HG03354 (cell line): Measurements from ENCODE around the gene ZBTB2.
"Not testable (repeated sequence)": the region's sequence is repeated elsewhere in the genome, so short reads cannot be mapped to it uniquely, and the experiment has no call there.

Source experiments
- ATAC-seq: cut with Tn5 transposase; IDR thresholded peaks from one replicate; pipeline ENCODE4 v1.9.1; 2021; ENCODE audit warnings: mild to moderate bottlenecking; ENCODE audit not compliant: unreplicated experiment, poor library complexity, severe bottlenecking

ZBTB2 gene

GRCh38 chr6:151408858-151409257, 17.5 kb upstream of the ZBTB2 start:
- ATAC-seq, result no peak

GRCh38 chr6:151403919-151404308, 12.6 kb upstream of the ZBTB2 start:
- ATAC-seq, result no peak

- ATAC-seq, result no peak
Observed at GRCh38 chr6:151402228-151402627, 10.9 kb upstream of the ZBTB2 start.

- ATAC-seq, result no peak
Observed at GRCh38 chr6:151400473-151400872, 9.1 kb upstream of the ZBTB2 start.

GRCh38 chr6:151399679-151400078, 8.3 kb upstream of the ZBTB2 start:
- no peak for ATAC-seq

- no peak for ATAC-seq
Observed at GRCh38 chr6:151393410-151393809, 2.1 kb upstream of the ZBTB2 start.

GRCh38 chr6:151392427-151392826, 1.1 kb upstream of the ZBTB2 start:
- ATAC-seq, result no peak

GRCh38 chr6:151390851-151391470, 398 bp downstream of the ZBTB2 start:
- peak; percentile 10 for ATAC-seq

- peak; percentile 81 for ATAC-seq
Observed at GRCh38 chr6:151390276-151390850, 996 bp downstream of the ZBTB2 start.

- ATAC-seq, result peak; percentile 68
Observed at GRCh38 chr6:151389618-151390275, 1.6 kb downstream of the ZBTB2 start.

GRCh38 chr6:151388997-151389617, 2.3 kb downstream of the ZBTB2 start:
- ATAC-seq, result no peak

GRCh38 chr6:151388236-151388635, 3.1 kb downstream of the ZBTB2 start:
- ATAC-seq, result no peak

GRCh38 chr6:151387175-151387970, 4.0 kb downstream of the ZBTB2 start:
- no peak for ATAC-seq

- no peak for ATAC-seq
Observed at GRCh38 chr6:151385177-151385576, 6.2 kb downstream of the ZBTB2 start.

- no peak for ATAC-seq
Observed at GRCh38 chr6:151384151-151384550, 7.2 kb downstream of the ZBTB2 start.

GRCh38 chr6:151382631-151383030, 8.7 kb downstream of the ZBTB2 start:
- not testable (repeated sequence) for ATAC-seq

GRCh38 chr6:151381722-151382121, 9.6 kb downstream of the ZBTB2 start:
- ATAC-seq, result no peak

GRCh38 chr6:151380848-151381205, 10.5 kb downstream of the ZBTB2 start:
- ATAC-seq, result peak; percentile 25

- peak; percentile 72 for ATAC-seq
Observed at GRCh38 chr6:151379933-151380847, 11.2 kb downstream of the ZBTB2 start.
